K562 (cell line): ENCODE data around the gene SMIM35. TPM values are rescaled to one million over a fixed set of nuclear protein-coding genes. Genes with fewer than 3 reads are reported as not detected.

Experiments
- CBX3 ChIP-seq, 2 experiments: IDR thresholded peaks; 1 replicate in 1 of 2; 2 replicates in 1 of 2; pipeline ENCODE4 v1.6.1; 2012; ENCODE audit warnings: inconsistent platforms in 2 of 2, low read length in 2 of 2, borderline replicate concordance in 1 of 2, control low read depth in 1 of 2
- ZBTB17 ChIP-seq: fragments of 450-650 bp; formaldehyde crosslinking; IDR thresholded peaks from 2 replicates; pipeline ENCODE4 v1.4.0; 2020; ENCODE audit warnings: mild to moderate bottlenecking
- ZNF592 ChIP-seq: fragments of 450-650 bp; IDR thresholded peaks from 2 replicates; pipeline ENCODE4 v1.6.1; 2017; ENCODE audit warnings: antibody characterized with exemption, mild to moderate bottlenecking
- ZNF644 ChIP-seq: fragments of 200-800 bp; sonication (Bioruptor generic); IDR thresholded peaks from 2 replicates; pipeline ENCODE4 v1.6.1; 2016; ENCODE audit warnings: low read depth, missing genetic modification characterization, missing compliant biosample characterization
- polyA plus RNA-seq, 8 experiments: library from polyadenylated mRNA; depleted of rRNA in 4 of 8; stranded (reverse) in 5 of 8; unstranded in 3 of 8; fragments of >200 nt; fragmentation: Nextera tagmentation in 2 of 8; fragmentation: Illumina TruSeq in 1 of 8; extraction: Ambion mirVana in 2 of 8; extraction: Trizol in 1 of 8; gene quantifications; 2 replicates each; pipeline versions ENCODE4 v1.2.1 to v1.2.3, GENCODE V29; 2011 to 2014; ENCODE audit warnings: inconsistent platforms in 1 of 8, missing spikeins in 1 of 8
- total RNA-seq, 7 experiments: library from RNA; depleted of rRNA in 6 of 7; stranded (reverse); fragments of >200 nt in 6 of 7; fragmentation: Illumina TruSeq in 2 of 7; extraction: Trizol in 2 of 7; gene quantifications; 2 replicates each; pipeline versions ENCODE4 v1.2.1 to v1.2.3, GENCODE V29; 2011 to 2021; ENCODE audit warnings: low replicate concordance in 1 of 7
- TF ChIP-seq, protein P1 (sequence below): sonication (generic); formaldehyde crosslinking; IDR thresholded peaks from 2 replicates; pipeline ENCODE4 v1.8.1; 2022; ENCODE audit warnings: missing genetic modification reagents

The SMIM35 gene
- total and polyA plus RNA-seq, 9 of the 15 experiments (the other 6 are each of a cell fraction or from before 2014, with no cell fraction given): 0.03 TPM; not detected in 7

DNA sequence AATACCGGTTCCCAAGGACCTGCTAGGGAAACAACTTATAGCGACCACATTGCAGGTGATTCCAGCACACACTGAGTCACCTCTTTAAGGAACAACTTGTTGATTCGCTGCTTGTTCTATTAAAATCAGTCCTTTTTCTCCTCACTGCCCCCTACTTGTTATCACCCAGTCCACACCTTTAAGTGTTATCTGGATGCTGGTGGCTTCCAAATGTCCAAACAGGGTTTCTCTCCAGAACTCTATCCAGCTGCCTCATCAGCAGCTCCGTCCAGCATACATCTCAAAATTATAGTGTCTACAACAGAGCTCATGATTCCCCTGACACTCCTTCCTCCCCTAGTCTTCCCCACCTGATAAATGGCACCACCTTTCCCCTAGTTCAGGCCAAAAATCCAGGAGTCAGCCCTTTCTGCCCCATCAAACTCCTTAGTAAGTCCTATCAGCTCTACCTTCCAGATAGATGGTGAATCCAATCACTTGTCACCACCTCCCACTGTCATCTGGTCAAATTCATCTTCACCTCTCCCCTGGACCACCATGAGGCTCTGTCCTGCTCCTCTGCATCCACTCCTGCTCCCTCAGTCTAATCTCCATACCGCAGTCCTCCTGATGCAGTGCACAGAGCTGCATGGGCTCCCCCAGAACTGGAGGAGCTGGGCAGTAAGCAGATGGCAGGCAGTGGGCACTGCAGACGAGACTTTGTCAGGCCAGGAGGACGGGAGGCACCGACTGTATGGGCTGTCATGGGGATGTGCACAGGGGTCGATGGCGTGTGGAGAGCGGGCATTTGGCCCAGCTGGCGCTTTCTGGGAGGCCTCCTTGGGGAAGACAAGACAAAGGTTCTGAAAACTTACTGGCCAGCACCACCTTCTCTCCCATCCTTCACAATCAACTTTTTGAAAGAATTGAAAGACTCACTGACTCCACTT lies 81.3 kb downstream of the SMIM35 start (continued):
- TF ChIP-seq ZNF592 (no peak; the same call in 1 of the 2 replicates), ZNF644 (tag) (no peak), ZBTB17 (CRISPR knock-in tag) (no peak), CBX3 (IDR thresholded peaks at IDR 0.05; ENCODE audit: borderline replicate concordance in 1 of 2, low read length in 2 of 2) (peak in 1 of 2 experiments; percentile 37; a peak in 1 of 3 replicates)
- TF ChIP-seq, protein P1, sequence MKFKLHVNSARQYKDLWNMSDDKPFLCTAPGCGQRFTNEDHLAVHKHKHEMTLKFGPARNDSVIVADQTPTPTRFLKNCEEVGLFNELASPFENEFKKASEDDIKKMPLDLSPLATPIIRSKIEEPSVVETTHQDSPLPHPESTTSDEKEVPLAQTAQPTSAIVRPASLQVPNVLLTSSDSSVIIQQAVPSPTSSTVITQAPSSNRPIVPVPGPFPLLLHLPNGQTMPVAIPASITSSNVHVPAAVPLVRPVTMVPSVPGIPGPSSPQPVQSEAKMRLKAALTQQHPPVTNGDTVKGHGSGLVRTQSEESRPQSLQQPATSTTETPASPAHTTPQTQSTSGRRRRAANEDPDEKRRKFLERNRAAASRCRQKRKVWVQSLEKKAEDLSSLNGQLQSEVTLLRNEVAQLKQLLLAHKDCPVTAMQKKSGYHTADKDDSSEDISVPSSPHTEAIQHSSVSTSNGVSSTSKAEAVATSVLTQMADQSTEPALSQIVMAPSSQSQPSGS (CRISPR knock-in tag): no peak
